GM18951 (cell line): Measurements from ENCODE around the gene CFL1.
"Not testable (repeated sequence)": the region's sequence is repeated elsewhere in the genome, so short reads cannot be mapped to it uniquely, and the experiment has no call there.

Experiments used
- POLR2A ChIP-seq: IDR thresholded peaks from 4 replicates; pipeline ENCODE4 v1.6.1; 2011; ENCODE audit warnings: mild to moderate bottlenecking; ENCODE audit not compliant: insufficient read length, insufficient read depth; ENCODE audit errors: extremely low read depth
- in situ Hi-C: fragments of 300-500 bp; cut with MboI; formaldehyde crosslinking; loops from one replicate; pipeline ENCODE4 v1.12.0; 2022; ENCODE audit warnings: low sequenced_read_pairs, mixed read lengths, inconsistent platforms; ENCODE audit not compliant: unreplicated experiment

The CFL1 gene

GRCh38 chr11:65854161-65854592, 3.8 kb downstream of the CFL1 start:
- in situ Hi-C loops = no loop called here
- no peak for TF ChIP-seq POLR2A

DNA sequence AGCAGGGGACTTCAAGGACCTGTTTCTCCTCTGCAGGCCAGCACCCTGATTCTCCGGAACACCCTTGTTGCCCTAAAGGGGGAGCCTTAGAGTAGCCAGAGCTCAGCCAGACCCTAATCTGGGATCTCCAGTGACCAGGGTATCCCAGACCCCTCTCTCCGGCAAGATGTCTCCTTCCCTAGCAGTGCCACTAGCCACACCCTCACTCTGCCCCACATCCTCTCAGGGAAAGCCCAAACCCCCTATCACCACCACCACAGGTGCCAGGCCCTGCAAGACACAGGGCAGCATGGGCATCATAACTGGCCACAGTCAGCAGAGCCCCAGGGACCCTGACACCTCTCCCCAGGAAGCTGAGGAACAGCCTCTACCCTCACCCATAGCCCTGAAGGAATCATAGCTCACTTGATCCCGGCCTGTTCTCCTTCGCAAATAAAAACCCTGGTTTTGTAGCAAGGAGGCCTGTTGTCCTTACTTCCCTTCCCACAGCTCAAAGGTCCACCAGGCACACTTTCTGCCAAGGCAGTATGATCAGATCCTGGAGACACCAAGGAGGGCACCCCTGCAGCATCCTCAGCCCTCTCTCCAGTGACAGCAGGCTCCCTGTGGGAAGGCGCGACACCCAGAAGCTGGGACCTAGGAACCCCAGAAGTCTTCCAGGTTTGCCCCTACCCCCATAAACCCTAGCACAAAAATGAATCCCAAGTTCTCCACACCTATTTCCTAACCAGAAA, 4.6 kb downstream of the CFL1 start:
- in situ Hi-C loops = no loop called here
- TF ChIP-seq POLR2A = peak; percentile 33

DNA sequence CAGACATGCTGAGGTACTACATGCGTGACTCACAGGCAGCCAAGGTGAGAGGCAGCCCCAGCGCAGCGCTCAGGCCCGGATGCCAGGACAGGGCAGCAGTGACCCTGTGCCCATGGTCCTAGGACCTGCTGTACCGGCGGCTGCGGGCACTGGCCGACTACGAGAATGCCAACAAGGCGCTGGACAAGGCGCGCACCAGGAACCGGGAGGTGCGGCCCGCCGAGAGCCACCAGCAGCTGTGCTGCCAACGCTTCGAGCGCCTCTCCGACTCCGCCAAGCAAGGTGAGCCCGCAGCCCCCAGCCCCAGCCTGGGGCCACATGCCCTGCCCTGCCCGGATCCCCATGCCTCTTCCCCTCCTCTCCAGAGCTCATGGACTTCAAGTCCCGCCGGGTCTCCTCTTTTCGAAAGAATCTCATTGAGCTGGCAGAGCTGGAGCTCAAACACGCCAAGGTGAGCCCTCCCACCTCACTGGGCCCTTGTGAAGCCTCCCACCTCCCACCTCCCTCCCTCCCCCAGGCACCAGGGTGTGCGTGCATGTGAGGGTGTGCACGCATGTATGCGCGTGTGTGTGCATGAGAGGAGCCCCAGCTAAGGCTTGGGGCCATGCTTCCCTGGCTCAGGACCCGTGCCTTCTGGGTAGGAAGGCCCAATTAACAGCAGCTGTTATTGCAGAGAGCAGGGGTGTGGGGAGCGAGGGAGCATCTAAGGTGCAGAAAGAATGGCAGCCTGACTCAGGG, 5.3 kb downstream of the CFL1 start:
- in situ Hi-C loops = no loop called here
- no peak for TF ChIP-seq POLR2A

DNA sequence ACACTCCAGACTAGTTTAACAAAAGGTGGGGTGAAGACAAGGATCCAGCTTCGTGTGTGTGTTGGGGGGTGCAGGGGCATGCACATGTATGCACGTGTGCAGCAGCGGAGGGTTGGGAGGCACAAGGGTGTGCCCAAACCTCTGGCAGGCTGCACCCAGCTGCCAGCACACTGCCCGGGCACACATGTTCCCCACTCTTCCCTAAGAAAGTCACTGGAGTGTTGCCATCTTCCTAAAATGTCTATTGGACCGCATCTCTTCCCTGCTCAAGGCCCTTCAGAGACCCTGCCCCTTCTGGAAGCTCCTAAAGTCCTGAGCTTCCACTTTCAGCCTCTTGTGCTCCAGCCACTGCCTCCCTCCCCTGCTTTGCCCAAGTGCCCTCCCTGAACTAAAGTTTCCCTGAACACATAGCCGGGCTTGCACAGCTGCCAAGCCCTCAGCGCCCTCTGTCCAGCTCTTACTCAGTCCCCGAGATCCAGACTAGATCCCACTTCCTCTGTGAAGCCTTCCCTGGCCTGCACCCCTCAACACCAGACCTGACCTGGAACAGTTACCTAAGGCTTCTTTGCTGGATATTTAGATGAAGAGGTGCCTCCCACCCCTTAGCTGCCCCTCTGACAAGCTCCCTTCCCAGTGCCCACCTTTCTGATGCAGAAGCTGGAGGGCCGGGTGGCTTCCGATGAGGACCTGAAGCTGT, 6.0 kb downstream of the CFL1 start:
- in situ Hi-C loops = no loop called here
- peak; percentile 26 for TF ChIP-seq POLR2A

- in situ Hi-C loops = no loop called here
Observed at GRCh38 chr11:65851083-65851579, 6.8 kb downstream of the CFL1 start.

GRCh38 chr11:65850217-65851082, 7.5 kb downstream of the CFL1 start:
- in situ Hi-C loops = no loop called here
- TF ChIP-seq POLR2A = peak; percentile 9

More at GRCh38 chr11:65851083-65851579, 6.8 kb downstream of the CFL1 start:
- peak; percentile 20 for TF ChIP-seq POLR2A

DNA sequence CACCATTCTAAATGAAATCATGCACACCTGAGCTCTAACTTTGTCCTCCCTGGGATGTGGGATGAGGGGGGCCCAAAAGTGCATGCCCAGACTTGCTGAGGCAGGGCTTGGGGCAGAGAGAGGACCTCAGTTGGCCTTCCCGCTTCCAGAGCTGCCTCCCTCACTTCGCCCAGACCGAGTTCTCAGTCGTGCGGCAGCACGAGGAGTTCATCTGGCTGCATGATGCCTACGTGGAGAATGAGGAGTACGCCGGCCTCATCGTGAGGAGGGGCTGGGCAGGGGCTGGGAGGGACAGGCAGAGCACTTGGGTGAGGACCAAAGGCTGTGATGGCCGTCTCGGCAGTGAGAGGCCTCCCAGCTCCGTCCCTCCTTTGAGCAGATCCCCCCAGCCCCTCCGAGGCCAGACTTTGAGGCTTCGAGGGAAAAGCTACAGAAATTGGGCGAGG, 8.2 kb downstream of the CFL1 start:
- TF ChIP-seq POLR2A = no peak
- in situ Hi-C loops = no loop called here

- no peak for TF ChIP-seq POLR2A
- in situ Hi-C loops = no loop called here
Observed at GRCh38 chr11:65849366-65849765, 8.6 kb downstream of the CFL1 start.

- in situ Hi-C loops = not testable (repeated sequence)
Observed at GRCh38 chr11:65848693-65849092, 9.3 kb downstream of the CFL1 start.

DNA sequence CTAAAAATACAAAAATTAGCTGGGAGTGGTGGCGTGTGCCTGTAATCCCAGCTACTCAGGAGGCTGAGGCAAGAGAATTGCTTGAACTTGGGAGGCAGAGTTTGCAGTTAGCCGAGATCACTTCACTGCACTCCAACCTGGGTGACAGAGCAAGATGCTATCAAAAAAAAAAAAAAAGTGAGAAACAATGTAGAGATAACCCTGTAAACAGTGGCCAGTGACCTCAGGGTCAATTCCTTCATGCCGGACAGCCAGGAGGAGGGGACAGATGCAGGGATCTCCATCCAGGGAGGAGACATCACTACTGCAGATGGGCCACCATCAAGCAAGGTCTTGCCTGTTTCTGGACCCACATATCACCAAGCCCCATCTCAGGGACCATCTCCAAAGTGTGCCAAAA, 10.2 kb downstream of the CFL1 start:
- TF ChIP-seq POLR2A = no peak
- in situ Hi-C loops = no loop called here

- in situ Hi-C loops = no loop called here
- TF ChIP-seq POLR2A = no peak
Observed at GRCh38 chr11:65844231-65844872, 13.6 kb downstream of the CFL1 start.

DNA sequence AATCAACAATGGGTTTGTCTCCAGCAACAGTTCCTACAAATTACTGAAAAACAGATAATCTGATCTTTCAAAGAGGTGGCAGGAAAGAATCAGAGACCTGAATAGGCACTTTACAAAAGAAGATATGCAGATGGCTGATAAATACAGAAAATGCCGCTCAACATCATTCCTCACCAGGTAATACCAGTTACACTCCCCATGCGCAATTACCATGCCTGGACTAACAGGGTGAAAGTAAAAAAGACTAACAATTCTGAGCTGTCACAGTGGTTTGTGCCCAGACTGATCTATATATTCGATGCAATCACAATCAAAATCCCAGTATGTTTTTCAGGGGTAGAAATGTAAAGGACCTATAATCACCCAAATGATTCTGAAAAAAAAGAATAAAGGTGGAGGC, 14.2 kb downstream of the CFL1 start:
- no peak for TF ChIP-seq POLR2A
- in situ Hi-C loops = no loop called here
